DOHH2 (cell line): ENCODE results near the gene SMARCAL1.

Source experiments
- H3F3A ChIP-seq: fragments of 200-600 bp; sonication (generic), shearing (Covaris generic); 2 replicates; pipeline ENCODE4 v1.6.0; 2016; ENCODE audit warnings: antibody characterized with exemption, mild to moderate bottlenecking; ENCODE audit not compliant: control insufficient read depth, insufficient read depth
- H3K27ac ChIP-seq: fragments of 200-600 bp; sonication (generic); 2 replicates; pipeline ENCODE4 v1.5.1; 2014; ENCODE audit warnings: low read depth, mild to moderate bottlenecking, low read length, moderate library complexity
- H3K27me3 ChIP-seq: fragments of 200-600 bp; sonication (generic); 2 replicates; pipeline ENCODE4 v1.6.1; 2014; ENCODE audit warnings: mild to moderate bottlenecking, low read length, mixed read lengths; ENCODE audit not compliant: control insufficient read depth
- H3K36me3 ChIP-seq: fragments of 200-600 bp; sonication (generic); 2 replicates; pipeline ENCODE4 v1.6.1; 2014; ENCODE audit warnings: mild to moderate bottlenecking, low read length, moderate library complexity, mixed read lengths; ENCODE audit not compliant: control insufficient read depth
- H3K4me1 ChIP-seq: fragments of 200-600 bp; sonication (generic); 2 replicates; pipeline ENCODE4 v1.6.1; 2014; ENCODE audit warnings: mild to moderate bottlenecking, low read length, mixed read lengths; ENCODE audit not compliant: control insufficient read depth
- H3K4me2 ChIP-seq: fragments of 200-600 bp; sonication (generic); 2 replicates; pipeline ENCODE4 v1.6.0; 2014; ENCODE audit warnings: mild to moderate bottlenecking, low read length, moderate library complexity
- H3K4me3 ChIP-seq: fragments of 200-600 bp; sonication (generic); 2 replicates; pipeline ENCODE4 v1.5.1; 2014; ENCODE audit warnings: mild to moderate bottlenecking, low read length, mixed read lengths
- H3K79me2 ChIP-seq: fragments of 200-600 bp; sonication (generic); 2 replicates; pipeline ENCODE4 v1.6.1; 2014; ENCODE audit warnings: mild to moderate bottlenecking, low read length, mixed read lengths; ENCODE audit not compliant: control insufficient read depth
- H3K9me2 ChIP-seq: fragments of 200-600 bp; sonication (generic); replicated peaks from 2 replicates; pipeline ENCODE4 v1.6.1; 2014; ENCODE audit warnings: mild to moderate bottlenecking, low read length, mixed read lengths; ENCODE audit not compliant: control insufficient read depth
- H3K9me3 ChIP-seq: fragments of 200-600 bp; sonication (generic); 2 replicates; pipeline ENCODE4 v1.6.1; 2014; ENCODE audit warnings: antibody characterized with exemption, low read length, mixed read lengths; ENCODE audit not compliant: control insufficient read depth, insufficient read depth
- H4K20me1 ChIP-seq: fragments of 200-600 bp; sonication (generic); 2 replicates; pipeline ENCODE4 v1.6.0; 2014; ENCODE audit warnings: low read depth, mild to moderate bottlenecking, antibody characterized with exemption, low read length, moderate library complexity; ENCODE audit not compliant: control insufficient read depth, insufficient read depth
- CTCF ChIP-seq: fragments of 200-600 bp; sonication (generic); IDR thresholded peaks from one replicate; pipeline ENCODE4 v1.5.1; 2014; ENCODE audit warnings: antibody characterized with exemption, mild to moderate bottlenecking, low read depth, low read length; ENCODE audit not compliant: poor library complexity, severe bottlenecking
- EZH2phosphoT487 ChIP-seq: fragments of 200-600 bp; sonication (generic); IDR thresholded peaks from 2 replicates; pipeline ENCODE4 v1.6.1; 2017; ENCODE audit warnings: borderline replicate concordance, mild to moderate bottlenecking, antibody characterized with exemption, low read length, moderate library complexity, mixed read lengths

SMARCAL1 gene

DNA sequence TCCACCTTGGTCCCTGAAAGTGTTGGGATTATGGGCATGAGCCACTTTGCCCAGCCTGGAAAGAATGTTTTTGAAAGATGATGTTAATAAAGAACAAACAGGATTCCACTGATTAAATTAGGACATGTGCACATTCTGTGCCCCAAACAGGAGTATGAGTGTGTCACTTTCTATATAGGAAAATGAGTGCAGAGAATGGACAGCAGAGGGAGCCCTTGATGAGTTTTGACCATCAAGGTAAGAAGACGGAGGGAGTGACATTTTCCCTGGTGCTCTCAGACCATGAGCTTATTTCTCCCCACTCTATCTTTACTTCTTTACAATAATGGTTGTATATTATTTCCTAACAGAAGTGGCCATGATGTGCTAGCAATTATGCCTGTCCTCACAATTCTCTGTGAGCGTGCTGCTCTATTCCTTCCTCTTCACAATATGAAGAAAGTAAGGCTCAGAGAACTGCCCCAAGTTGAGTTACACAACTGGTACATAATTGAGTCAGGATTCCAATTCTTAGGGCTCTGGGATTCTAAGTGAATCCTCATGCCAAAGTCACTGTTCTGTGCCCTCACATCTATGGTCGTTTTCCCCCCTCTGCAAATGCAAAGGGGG lies 107.0 kb downstream of the SMARCAL1 start:
- no peak overlapping the region for H3K27ac ChIP-seq

GRCh38 chr2:216520112-216520511 lies 107.8 kb downstream of the SMARCAL1 start:
- TF ChIP-seq CTCF = no peak
- TF ChIP-seq EZH2phosphoT487 = no peak
- no peaks in the 10 kb centered on the region for H3F3A ChIP-seq
- peaks cover 4% of the 10 kb centered on the region for H3K36me3 ChIP-seq
- no peaks in the 10 kb centered on the region for H3K27me3 ChIP-seq
- no peak overlapping the region for H3K4me3 ChIP-seq
- H3K27ac ChIP-seq = no peak overlapping the region
- no peaks in the 10 kb centered on the region for H3K9me3 ChIP-seq
- no peaks in the 10 kb centered on the region for H3K9me2 ChIP-seq
- H3K79me2 ChIP-seq = no peaks in the 10 kb centered on the region
- H3K4me2 ChIP-seq = no peak overlapping the region
- H3K4me1 ChIP-seq = peaks cover 8% of the 10 kb centered on the region
- no peaks in the 10 kb centered on the region for H4K20me1 ChIP-seq

More for the DNA sequence above, 107.0 kb downstream of the SMARCAL1 start:
- peaks cover 4% of the 10 kb centered on the region for H3K36me3 ChIP-seq
- no peaks in the 10 kb centered on the region for H3K9me2 ChIP-seq
- TF ChIP-seq EZH2phosphoT487 = no peak
- TF ChIP-seq CTCF = peak; percentile 83
- no peak overlapping the region for H3K4me3 ChIP-seq
- H3K4me1 ChIP-seq = peaks cover 8% of the 10 kb centered on the region
- peak overlapping the region; percentile 6 for H3K4me2 ChIP-seq
- no peaks in the 10 kb centered on the region for H3F3A ChIP-seq
- H3K9me3 ChIP-seq = no peaks in the 10 kb centered on the region
- no peaks in the 10 kb centered on the region for H3K79me2 ChIP-seq
- no peaks in the 10 kb centered on the region for H4K20me1 ChIP-seq
- no peaks in the 10 kb centered on the region for H3K27me3 ChIP-seq

- Histone ChIP-seq H3K79me2 (no peaks in the 10 kb centered on the region), H3K9me3 (no peaks in the 10 kb centered on the region), H3K4me3 (no peak overlapping the region), H3K9me2 (no peaks in the 10 kb centered on the region), H3F3A (no peaks in the 10 kb centered on the region), H3K27me3 (no peaks in the 10 kb centered on the region), H3K4me2 (no peak overlapping the region), H4K20me1 (no peaks in the 10 kb centered on the region), H3K36me3 (peaks cover 4% of the 10 kb centered on the region), H3K27ac (no peak overlapping the region), H3K4me1 (peaks cover 8% of the 10 kb centered on the region)
- TF ChIP-seq EZH2phosphoT487 (no peak), CTCF (no peak)
Measured at GRCh38 chr2:216522892-216523502, 110.7 kb downstream of the SMARCAL1 start.
